Hematopoietic multipotent progenitor cell treated with erythropoietin and hydrocortisone succinate and interleukin-3 and kit ligand, for 17 days (in vitro differentiated cells): ENCODE measurements around the gene PLCH1.

Experiments
- DNase-seq: peaks from one replicate; pipeline ENCODE4 v3.0.0-alpha.2; 2015; ENCODE audit warnings: low spot score

PLCH1 gene, protein sequence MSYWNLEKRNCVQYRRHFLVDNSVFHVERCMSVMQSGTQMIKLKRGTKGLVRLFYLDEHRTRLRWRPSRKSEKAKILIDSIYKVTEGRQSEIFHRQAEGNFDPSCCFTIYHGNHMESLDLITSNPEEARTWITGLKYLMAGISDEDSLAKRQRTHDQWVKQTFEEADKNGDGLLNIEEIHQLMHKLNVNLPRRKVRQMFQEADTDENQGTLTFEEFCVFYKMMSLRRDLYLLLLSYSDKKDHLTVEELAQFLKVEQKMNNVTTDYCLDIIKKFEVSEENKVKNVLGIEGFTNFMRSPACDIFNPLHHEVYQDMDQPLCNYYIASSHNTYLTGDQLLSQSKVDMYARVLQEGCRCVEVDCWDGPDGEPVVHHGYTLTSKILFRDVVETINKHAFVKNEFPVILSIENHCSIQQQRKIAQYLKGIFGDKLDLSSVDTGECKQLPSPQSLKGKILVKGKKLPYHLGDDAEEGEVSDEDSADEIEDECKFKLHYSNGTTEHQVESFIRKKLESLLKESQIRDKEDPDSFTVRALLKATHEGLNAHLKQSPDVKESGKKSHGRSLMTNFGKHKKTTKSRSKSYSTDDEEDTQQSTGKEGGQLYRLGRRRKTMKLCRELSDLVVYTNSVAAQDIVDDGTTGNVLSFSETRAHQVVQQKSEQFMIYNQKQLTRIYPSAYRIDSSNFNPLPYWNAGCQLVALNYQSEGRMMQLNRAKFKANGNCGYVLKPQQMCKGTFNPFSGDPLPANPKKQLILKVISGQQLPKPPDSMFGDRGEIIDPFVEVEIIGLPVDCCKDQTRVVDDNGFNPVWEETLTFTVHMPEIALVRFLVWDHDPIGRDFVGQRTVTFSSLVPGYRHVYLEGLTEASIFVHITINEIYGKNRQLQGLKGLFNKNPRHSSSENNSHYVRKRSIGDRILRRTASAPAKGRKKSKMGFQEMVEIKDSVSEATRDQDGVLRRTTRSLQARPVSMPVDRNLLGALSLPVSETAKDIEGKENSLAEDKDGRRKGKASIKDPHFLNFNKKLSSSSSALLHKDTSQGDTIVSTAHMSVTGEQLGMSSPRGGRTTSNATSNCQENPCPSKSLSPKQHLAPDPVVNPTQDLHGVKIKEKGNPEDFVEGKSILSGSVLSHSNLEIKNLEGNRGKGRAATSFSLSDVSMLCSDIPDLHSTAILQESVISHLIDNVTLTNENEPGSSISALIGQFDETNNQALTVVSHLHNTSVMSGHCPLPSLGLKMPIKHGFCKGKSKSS (N-terminal part only)

DNA sequence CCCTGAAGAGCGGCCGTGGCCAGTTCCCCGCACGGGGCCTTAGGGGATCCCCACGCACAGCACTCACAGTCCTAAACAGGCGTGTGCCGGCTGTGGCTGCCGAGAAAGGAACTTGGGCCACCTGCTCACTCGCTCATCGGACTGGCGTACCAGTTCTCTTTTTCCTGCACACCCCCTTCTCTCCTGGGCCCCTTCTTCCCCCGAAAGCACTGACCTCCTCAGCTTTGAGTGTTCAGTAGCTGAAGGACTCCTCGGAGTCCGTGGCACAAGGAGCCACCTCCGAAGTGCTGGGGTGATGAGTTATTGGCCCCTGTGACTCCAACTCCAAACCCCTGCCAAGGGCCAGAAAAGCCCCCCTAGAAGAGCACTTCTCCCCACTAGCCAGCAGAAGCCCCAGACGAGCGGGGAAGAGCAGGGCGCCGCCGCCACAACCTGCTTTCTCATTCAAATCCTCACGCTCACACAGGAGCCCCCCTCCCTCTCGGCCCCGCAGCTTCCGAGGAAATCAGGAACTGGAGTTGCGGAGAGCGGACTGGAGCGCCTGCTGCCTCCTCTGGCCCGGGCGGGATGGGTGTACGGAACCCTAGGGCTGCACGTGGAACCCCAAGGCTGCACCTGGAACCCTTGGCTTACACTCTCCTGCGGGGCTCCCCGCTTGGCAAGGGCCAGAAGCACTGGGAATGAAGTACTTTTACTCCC lies at the start of gene PLCH1:
PLCH1 (minus strand) TSS at position 446 of the 699 bp plus-strand sequence. CDS start 40,847 bp downstream, outside the sequence.
- DNase-seq: no peak

DNA sequence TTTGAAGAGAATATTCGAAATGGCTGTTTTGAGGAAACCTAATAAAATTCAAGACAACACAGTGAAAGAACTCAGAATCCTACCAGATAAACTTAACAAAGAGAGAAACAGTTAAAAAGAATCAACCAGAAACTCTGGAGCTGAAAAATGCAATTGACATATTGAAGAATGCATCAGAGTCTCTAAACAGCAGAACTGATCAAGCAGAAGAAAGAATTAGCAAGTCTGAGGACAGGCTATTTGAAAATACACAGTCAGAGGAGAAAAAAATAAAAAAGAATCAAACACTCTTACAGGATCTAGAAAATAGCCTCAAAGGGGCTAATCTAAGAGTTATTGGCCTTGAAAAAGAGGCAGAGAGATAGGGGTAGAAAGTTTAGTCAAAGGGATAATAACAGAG lies 47.7 kb upstream of the PLCH1 start:
- no peak for DNase-seq

DNA sequence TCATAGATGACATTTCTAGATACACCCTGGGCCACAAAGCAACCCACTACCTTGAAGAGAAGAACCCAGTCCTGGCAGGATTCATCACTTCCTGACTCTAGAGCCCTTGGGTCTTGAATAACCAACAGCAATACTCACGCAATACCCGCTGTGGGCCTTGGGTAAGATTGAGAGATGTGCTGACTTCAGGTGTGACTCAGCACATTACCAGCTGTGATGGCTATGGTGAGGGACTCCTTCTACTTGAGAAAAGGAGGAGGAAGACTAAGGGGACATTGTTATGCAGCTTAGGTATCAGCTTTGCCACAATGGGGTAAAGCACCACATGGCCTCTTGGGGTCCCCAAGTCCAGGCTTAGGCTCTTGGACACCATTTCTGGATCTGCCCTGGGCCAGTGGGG lies 46.3 kb upstream of the PLCH1 start:
- peak; percentile 29 for DNase-seq

DNA sequence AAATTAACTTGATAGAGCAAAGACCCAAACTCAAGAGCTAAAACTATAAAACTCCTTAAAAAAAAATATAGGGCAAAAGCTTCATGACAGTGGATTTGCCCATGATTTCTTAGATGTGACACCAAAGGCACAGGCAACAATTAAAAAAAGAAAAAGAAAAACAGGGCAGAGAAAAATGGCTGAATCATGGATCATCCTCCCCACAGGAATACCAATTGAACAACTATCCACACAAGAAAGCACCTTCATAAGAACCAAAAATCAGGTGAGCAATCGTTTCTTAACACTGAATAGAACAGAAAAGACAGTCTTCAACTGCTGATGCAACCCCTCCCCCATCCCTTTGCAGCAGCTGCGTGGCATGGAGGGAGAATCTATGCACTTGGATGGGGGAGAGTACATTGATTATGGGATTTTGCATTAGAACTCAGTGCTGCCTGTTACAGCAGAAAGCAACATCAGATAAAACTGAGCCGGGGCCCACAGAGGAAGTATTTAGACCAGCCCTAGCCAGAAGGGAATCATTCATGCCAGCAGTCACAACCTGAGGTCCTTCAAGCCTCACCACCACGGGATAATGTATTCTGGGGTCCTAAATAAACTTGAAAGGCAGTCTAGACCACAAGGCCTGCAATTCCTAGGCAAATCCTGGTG lies 45.5 kb upstream of the PLCH1 start:
- no peak for DNase-seq

DNA sequence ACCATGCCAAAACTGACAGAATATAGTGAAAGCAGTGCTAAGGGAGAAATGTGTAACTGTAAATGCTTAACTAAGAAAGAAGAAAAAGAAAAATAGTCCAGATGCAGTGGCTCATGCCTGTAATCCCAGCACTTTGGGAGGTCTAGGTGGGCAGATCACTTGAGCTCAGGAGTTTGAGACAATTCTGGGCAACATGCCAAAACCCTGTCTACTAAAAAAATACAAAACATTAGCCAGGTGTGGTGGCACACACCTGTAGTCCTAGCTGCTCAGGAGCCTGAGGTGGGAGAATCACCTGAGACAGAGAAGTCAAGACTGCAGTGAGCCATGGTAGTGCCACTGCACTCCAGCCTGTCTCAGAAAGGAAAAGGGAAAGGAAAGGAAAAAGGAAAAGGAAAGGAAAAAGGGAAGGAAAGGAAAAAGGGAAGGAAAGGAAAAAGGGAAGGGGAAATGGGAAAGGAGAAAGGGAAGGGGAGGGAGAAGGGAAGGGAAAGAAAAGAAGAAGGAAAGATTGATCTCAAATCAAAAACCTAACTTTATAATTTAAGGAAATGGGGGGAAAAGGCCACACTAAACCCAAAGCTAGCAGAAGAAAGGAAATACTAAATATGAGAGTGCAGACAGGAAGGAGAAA lies 40.9 kb upstream of the PLCH1 start:
- DNase-seq: no peak

DNA sequence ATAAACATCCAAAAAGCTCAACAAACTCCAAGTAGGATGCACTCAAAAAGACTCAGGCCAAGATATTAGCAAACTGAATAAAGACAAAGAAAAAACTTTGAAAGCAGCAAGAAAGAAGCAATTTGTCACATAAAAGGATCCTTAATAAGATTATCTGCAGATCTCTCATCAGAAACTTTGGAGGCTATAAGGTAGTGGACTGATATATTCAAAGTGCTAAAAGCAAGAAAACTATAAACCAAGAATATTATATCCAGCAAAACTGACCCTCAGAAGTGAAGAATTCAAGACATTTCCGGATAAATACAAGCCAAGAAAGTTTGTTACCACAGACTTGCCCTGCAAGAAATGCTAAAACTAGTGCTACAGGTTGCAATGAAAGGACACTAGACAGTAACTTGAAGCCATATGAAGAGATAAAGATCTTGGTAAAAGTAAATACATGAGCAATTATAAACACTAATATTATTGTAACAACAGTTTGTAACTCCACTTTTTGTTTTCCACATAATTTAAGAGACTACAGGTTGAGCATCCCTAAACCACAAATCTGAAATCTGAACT lies 37.6 kb upstream of the PLCH1 start:
- no peak for DNase-seq

DNA sequence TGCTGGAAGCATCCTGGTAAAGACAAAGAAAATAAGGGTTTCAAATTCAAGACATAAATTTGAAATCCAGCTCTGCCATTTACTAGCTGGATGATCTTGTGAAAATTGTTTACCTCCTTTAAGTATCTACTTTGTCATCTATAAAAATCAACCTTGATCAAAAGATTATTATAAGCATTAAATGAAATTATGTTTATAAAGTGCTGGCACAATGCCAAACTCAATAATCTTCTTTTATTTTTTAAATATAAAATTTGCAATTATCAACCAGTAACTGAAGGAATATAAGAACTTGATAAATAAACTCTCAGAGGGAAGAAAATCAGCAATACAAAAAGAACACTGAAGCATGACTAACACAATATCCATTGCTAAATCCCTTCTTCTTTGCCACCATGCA lies 35.4 kb upstream of the PLCH1 start:
- no peak for DNase-seq

DNA sequence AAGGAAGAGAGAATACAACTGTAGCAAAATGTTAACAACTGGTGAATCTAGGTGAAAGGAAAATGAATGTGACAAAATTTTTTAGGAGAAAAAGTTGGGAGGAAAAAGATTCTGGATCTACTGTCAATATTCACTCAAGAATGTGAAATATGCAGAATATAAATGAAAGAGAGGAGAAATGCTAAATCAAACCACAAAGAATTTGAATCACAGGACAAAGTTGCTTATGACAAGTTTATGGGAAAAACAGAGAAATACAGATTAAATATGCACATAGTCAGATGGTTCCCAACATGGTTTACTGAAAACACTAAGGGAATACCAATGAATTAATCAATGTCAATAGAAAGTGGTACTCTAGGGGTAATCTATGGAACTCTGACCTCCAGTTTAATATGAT lies 33.6 kb upstream of the PLCH1 start:
- no peak for DNase-seq

DNA sequence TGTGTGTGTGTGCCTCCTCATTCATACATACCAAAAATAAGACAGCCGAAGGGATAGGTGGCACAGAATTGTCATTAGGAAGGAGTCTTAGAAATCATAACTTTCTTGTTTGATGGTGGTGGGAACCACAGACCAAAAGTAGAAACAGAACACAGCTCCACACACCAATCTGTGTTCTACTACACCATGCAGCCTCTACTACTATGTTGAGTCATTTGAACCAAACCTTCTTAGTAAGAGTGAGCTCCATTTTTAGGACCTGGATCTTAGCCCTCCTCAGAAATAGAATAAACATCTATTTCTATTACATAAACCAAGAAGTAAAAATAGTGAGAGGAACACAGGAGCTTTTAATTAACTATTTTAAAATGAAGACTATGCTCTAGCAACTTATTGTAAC lies 27.9 kb upstream of the PLCH1 start:
- DNase-seq: no peak

DNA sequence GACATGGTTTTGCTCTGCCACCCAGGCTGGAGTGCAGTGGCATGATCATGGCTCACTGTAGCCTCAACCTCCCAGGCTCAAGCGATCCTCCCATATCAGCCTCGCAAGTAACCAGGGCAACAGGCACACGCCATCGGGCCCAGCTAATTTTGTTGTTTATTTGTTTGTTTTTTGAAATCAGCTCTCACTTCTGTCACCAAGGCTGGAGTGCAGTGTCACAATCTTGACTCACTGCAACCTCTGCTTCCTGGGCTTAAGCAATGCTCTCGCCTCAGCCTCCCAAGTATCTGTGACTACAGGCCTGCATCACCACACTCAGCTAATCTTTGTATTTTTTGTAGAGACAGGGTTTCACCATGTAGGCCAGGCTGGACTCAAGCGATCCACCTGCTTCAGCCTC lies 26.3 kb upstream of the PLCH1 start:
- DNase-seq: no peak

DNA sequence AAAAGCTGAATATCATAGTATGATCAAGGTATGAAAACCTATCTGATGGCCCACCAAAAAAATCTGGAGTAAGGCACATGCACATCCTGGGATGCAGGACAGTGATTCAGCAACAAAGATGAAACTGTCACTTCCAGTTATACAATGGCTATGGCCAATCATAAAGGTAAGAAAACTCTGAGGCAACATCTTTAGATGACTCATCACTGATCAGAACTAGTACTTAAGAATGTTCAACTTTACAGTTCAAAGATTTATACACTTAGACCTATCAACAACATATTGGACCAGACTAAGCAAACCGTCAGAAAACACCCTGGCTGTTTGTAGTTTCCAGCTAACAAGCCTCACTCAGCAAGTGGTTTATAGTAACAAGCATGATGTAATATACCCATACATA lies 21.3 kb upstream of the PLCH1 start:
- DNase-seq: no peak

DNA sequence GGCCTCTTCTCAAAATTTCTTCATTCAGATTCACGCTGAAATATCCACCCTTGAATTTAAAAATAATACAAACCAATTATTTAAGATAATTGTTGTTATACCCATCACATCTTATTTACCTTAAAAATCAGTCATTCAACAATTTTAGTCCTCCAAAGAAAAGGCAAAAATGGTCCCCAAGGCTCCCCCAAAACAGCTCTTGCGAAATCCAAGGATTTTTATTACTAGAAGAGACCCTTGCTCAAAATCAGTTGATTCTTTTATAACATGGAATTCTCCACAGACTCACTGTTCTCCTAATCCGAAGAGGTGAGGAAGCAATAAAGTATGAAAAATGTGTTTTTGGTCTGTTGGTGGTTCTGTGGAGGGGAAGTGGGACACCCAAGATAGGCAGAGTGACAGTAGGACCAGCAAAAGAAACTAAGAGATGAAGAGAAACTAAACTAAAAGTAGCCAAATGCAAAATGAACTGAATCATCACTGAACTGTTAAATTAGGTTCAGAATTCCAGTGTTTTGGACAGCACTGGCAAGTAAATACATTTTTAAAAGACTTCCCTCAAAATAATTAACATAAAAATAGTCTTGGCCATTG lies 19.1 kb upstream of the PLCH1 start:
- DNase-seq: no peak

DNA sequence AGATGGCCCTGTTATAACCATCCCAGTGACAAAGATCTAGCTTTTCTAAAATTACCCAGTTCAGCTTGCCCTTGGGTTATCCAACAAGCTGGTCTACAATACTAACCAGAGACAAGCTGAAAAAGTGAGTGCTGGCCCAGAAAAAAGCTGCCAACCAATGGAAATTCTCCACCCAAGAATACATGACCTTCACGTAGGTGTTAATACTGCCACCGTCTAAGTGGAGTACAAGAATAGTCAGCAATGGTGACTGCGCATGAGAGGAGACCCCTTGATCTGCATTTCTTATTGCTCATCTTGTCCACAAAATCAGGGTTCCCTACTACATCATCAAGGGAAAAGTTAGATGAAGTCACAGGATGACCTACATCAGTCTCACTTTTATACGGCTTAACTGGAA lies 15.8 kb upstream of the PLCH1 start:
- DNase-seq: no peak

DNA sequence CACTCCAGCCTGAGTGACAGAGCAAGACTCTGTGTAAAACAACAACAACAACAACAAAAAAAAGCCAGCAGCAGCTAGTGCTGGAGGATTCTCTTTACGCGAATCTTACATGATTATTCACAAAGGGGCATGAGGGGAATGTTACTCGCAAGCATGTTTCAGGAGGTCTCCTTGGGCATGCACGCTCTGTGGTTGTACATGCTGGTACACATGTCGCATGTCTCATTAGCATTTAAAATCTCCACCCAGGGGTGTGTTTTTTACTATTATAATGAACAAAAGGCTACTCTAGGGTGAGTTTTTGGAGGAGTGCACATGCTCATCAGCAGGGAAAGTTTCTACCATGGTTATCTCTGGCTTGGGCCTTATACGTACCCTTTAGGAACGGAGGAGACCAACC lies 12.7 kb upstream of the PLCH1 start:
- no peak for DNase-seq

DNA sequence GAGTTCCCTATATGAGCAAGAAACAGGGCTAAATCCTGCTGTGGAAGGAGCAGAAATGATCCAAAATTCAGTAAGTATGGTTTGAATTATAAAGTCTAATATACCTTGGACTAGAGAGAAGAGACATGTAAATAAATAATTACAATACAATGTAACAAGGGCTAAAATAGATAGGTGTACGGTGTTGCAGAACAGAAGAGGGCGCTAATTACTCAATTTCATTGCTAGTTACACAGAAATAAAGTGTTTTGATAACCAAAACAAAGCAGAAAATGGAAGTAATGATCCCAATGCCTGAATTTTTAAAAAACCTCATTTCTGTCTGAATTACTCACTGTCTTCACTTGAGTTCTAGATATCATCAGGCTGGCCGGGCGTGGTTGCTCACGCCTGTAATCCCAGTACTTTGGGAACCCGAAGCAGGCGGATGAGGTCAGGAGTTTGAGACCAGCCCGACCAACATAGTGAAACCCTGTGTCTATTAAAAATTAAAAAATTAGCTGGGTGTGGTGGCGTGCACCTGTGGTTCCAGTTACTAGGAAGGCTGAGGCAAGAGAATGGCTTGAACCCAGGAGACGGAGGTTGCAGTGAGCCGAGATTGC lies 8.3 kb upstream of the PLCH1 start:
- DNase-seq: peak; percentile 20

DNA sequence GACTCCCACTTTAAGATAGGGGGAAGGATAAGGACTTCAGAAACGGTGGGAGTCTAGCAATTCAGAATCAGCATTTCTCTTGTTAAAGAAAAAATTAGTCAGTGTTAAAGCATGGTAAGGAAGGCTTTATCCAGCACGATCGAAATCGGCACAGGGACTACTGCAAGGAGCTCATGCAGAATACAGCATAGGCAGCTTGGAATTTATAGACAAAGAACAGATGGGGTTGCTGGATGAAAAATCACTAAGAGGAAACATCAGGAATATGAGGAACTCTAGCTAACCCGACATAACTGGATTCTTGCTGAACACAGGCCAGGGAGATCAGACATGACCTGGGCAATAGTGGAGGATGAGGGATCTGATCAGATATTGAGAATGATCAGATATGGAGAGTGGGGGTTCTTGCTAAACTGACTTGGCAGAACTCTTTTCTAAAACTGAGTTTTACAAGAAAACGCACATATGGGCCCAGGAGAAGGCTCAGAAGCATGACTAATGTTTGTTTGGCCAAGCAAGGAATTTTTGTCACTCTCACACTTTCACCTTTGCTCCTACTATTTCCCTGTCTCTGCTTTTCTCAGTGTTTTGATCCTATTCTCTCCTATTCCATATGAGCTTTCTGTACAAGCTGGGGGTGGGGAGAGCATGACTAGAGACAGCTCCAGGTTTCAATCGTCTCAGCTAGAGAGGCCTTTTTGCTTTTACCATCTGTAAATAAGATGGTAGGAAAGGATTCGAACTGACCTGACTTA lies 3.9 kb upstream of the PLCH1 start:
- no peak for DNase-seq

DNA sequence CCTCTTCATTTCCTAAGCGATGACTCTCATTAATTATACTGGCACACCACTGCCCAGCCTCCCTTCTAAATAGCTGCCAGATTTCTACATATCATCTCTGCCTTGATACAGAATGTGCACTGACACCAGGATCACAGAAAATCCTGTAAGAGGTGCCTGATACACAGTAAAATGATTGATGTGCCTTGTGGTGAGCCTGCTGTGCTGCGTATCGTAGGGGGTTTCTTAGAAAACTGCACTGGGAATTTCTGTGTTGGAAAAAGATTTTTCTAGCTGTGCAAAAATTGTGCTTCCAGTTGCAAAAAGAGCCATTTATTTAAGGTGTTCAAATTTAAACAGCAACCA lies 3.0 kb upstream of the PLCH1 start:
- DNase-seq: no peak

DNA sequence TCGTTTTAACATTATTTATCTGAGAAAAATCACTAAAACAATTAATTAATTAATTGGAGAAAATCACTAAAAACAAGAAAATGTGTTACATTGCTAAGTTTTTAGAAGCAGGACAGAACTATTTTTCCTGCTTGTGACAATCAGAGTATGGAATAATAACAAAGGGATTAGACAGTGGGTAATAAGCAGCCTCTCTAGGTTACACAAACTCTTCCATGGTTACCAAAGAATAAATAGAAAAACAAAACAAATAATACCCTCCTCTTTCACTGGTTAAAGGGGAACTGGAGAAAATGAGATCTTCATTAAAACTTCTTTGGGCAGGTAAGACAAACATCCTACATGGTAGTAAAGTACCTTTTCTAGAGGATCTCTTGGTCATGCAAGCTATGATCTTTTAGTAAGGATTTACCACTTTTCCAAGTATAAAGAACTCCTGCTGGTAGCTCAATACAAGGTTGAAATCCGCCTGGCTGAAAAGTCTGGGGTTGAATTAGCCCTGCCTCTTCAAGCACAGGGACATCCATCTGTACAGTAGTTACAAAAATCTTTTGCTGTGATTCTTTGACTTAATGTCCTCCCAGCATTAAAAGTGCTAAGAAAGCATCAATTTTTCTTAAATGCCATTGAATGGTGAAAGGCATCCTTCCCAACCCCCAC lies 2.5 kb upstream of the PLCH1 start:
- no peak for DNase-seq

DNA sequence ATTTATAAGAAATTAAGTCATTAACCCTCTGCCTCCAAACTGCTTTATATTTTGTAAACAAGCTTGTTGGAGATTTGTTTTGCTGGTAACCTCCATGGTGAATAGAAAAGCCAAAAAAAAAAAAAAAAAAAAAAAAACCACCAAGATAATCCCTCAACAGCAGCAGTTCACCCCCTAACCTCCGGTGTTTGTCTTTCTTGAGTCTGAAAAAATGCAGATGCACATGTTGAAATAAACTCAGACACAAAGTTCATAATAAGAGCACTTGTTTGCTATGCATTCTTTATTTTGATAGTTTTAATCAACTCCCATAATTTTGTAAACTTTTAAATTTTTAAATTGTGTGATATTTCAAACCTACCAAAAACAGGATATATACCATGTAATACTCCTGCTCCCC lies 1.8 kb upstream of the PLCH1 start:
- no peak for DNase-seq
